T-helper 1 cell treated with Interleukin-12 subunit alpha and Interleukin-12 subunit beta and Interleukin-4 antibody, amounts not matched to agents 30 ng/mL and 1 ng/mL, for 36 hours (primary cell): Measurements from ENCODE around the gene ABCG4. TPM values are rescaled to one million over a fixed set of nuclear protein-coding genes. Genes with fewer than 3 reads are reported as not detected.
"Not testable (repeated sequence)": the region's sequence is repeated elsewhere in the genome, so short reads cannot be mapped to it uniquely, and the experiment has no call there.

Experiments used
- intact Hi-C: fragments of 100-400 bp; cut with micrococcal nuclease; formaldehyde crosslinking; loops from one replicate; pipeline ENCODE4 v1.15.1; 2024
- total RNA-seq: library from RNA; stranded (reverse); gene quantifications from 2 replicates; pipeline ENCODE4 v1.2.3, GENCODE V29; 2022

ABCG4 gene
- total RNA-seq, 1 donor from 2014 or later: not detected

DNA sequence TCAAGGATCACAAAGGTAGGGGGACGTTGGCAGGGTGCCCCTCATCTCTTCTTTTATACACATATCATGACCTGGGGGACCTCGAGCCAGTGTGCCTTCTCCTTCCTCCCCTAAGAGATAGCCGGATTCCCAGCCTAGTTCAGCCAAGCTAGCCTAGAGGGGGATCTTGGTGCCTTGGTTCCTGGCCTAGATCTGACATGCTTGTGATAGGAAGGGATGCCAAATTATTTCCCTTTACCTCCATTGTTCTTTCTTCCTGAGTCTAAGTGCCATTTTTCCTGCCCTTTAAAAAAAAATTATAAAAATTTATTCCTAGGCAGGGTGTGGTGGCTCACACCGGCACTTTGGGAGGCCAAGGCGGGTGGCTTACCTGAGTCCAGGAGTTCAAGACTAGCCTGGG lies 34.5 kb upstream of the ABCG4 start:
- intact Hi-C loops: no loop called here

DNA sequence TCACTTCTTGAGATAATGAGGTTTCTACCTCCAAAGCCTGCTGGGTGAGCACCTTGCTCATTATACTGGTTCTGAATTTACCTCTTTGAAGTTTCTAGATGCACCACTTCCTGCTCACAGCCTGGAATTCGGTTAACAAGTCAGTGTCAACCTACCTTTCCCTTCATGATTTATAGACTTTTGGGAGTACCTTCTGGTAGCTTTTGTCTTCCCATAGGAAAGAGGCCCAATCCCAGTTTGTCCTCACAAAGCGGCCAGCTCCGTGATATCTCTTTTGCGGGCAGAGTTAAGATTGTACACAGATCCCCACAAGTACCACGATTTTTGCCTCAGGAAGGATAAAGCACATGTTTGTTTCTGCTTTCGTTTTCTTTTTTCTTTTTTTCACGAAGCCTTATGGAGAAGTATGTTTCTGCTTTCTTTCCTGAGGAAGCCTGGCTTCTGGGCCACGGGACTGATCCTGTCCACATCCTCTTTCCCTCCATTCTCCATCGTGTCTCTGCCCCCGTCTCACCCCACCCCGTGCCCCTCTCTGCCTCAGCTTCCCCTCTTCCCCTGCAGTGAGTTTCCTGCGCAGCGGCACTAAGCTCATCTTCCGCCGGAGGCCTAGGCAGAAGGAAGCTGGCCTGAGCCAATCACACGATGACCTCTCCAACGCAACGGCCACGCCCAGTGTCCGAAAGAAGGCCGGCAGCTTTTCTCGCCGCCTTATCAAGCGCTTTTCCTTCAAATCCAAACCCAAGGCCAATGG lies 33.2 kb upstream of the ABCG4 start:
- intact Hi-C loops: loop anchor here (1.0 kb wide), 1 partner anchor 8 kb away; the partner anchor contains the start of gene C2CD2L

DNA sequence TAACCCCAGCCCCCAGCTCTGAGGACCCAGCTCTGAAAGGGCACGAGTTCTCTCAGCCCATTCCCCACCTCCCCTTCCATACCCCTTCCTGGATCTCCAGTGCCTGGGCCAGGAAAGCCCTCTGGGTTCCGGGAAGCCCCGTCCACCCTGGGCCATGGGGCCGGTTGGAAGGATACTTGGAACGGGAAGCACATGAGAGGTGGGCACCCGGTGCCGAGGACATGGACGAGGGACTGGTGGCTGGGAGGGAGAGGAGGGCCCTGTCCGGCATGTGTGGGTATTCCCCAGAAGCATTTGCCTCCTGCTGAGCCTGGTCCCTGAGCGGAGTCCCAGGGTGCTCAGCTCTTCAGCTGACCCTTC lies 32.6 kb upstream of the ABCG4 start:
- intact Hi-C loops: no loop called here

DNA sequence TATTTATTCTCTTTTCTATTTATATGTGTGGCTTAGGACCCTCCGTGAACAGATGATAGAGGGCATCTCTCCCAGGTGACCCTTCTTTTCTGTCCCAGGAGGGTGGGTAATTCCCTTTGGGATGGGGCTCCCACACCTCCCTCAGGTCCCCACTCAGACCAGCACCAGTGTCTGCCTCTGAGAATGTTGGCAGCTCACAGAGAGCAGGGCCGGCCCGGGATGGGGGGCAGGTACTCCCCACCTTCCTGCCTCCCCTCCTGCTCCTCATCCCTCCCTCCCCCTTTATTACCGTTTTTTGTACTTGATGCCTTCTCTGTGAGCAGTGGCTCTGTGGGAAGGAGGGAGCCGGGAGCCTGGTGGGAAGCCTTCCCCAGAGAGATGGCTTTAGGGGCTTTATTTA lies 32.3 kb upstream of the ABCG4 start:
- intact Hi-C loops: no loop called here

DNA sequence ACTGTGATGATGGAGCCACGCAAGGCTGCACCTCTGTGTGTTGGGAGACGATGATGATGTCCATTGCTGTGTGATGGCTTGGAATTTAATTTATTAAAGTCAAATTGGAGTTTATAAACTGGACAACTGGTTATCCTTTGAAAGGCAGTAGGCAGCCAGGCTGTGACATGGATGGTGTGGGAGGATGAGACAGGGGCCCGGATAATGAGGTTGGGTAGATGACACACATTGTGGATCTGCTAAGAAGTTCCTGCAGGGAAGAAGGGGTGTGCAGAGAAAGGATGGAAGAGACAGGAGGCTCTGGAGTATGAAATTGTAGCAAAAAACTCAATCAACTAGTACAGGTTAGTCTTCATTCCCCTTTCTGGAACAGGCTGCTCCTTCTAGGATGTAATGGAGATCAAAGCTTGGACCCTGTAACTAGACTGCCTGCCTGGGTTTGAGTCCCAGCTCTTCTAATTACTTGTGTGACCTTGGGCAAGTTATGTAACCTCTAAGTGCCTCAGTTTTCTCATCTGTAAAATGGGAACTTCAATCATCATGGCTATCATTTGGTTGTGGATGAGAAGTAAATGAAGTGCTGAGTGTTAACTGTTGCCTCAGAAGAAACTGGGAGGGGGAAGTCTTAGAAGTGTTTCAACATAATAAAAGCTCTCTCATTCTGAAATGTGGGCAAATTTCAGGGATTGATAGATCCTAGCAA lies 31.7 kb upstream of the ABCG4 start:
- intact Hi-C loops: no loop called here

DNA sequence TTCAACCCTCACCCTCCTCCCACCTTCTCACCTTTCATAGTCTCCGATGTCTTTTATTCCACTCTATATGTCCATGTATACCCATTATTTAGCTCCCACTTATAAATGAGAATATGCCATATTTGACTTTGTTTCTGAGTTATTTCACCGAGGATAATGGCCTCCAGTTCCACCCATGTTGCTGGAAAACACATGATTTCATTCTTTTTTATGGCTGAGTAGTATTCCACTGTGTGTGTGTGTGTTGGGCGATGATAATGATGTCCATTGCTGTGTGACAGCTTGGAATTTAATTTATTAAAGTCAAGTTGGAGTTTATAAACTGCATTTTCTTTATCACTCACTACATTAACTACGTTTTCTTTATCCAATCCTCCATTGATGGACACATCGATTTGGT lies 30.6 kb upstream of the ABCG4 start:
- intact Hi-C loops: no loop called here

DNA sequence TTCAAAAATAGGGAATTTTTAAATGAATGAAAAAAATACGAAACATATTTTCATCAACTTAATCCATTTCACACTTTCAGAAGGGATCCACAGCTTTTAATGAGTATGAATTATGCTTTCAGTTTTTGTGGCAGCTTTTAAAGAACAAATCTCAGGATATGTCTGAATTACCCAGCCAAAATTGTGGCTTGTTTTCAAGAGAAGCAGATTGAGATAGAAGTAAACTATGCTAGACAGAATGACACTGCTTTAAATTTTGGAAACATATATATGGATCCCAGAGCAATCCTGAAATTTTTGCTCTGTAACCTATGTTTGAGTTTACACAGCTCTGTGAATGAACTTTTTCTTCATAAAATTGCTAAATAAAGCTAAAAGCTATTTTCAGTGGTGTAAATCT lies 29.9 kb upstream of the ABCG4 start:
- intact Hi-C loops: no loop called here

DNA sequence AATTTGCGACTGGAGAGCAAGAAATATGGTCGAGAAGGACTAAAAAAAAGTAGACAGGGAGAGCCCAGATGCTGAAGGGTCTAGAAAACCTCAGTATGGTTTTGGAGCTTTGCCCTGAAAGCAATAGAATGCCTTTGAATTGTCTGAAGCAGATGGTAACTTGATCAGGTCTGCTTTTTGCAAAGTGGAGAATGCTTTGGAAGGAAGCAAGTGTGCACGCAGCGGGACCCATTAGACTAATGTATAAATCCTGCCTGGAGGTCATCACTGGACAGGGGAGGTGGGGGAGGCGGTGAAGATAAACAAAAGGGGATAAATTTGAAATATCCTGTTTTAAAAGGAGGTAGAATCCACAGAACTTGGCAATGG lies 28.2 kb upstream of the ABCG4 start:
- intact Hi-C loops: loop anchor here (1.0 to 10.0 kb wide), 15 partner anchors 13 to 1094 kb away; partner anchors contain the start of genes C2CD2L, CENATAC, HYOU1 and NLRX1

DNA sequence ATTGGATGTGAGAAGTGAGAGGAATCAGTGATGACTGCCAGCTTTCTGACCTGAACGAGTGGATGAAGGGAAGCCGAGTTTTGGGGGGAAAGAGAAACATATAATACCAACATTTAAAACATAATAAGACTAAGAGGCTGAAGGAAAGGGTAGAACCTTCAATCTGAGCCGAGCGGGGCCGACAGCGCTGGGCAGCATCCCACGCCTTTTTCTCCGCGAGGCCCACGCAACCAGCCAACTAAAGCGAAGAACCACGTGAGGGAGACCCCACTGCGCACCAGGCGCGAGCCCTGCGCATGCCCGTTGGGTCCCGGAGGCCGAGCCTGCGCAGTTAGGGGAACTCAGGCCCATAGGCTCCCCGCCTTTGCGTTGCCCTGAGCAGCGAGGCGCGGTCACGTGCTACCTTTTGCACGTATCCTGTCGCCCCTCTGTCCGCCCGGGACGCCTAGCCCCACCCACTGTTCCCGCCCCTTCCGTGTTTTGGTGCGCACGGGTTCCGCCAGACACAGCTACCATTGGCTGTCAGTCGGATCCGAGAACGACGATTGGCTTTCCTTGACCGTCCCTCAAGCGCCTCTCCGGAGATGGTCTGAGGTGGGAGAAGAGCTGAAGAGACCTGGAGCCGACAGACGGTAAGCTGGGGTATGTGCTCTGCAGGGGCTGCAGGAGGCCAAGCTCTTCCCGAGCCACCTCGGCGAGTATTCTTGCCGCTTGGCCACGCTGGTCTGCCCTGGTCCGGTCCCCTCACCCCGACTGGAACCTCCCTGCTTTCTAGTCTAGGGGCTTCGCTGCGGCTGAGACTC lies 27.6 kb upstream of the ABCG4 start, which contains the start of gene HINFP:
Gene HINFP, plus strand, starts transcription at position 573 of the 803 bp plus-strand sequence. CDS start 5,365 bp downstream, outside the sequence.
- intact Hi-C loops: loop anchor here (1.0 to 10.0 kb wide), 15 partner anchors 14 to 1094 kb away; partner anchors contain the start of genes C2CD2L, CENATAC, HYOU1 and NLRX1

DNA sequence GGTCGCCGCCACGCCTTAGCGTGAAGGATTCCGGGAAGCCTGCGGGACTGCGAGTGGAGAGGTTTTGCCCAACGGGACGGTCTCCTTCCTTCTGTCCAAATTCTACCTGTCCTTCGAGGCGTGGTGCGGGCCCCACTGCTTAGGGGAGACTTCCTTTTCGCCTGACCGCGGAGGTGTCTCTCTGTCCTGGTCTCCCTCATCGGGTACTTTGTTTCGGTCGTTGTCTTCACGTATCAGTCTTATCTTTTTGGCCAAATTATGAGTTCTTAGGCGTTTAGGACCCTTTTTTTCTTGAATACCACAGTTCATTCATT lies 27.1 kb upstream of the ABCG4 start:
- intact Hi-C loops: loop anchor here (1.0 to 10.0 kb wide), 15 partner anchors 14 to 1093 kb away; partner anchors contain the start of genes C2CD2L, CENATAC, HYOU1 and NLRX1

DNA sequence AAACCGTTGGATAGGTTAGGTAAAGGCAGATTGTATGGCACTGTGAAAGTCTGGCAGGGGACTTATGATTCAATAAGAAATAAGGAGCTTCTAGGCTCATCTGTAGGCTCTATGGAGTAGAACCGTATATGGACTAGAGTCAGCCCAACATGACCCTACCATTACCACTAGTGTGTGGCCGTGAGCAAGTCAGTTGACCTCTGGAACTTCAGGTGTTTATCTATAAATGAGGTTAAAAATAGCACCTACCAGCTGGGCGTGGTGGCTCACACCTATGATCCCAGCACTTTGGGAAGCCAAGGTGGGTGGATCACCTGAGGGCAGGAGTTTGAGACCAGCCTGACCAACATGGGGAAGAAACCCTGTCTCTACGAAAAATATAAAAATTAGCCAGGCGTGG lies 23.0 kb upstream of the ABCG4 start:
- intact Hi-C loops: loop anchor here (10.0 kb wide), 1 partner anchor 1089 kb away; the partner anchor contains the start of gene OAF

DNA sequence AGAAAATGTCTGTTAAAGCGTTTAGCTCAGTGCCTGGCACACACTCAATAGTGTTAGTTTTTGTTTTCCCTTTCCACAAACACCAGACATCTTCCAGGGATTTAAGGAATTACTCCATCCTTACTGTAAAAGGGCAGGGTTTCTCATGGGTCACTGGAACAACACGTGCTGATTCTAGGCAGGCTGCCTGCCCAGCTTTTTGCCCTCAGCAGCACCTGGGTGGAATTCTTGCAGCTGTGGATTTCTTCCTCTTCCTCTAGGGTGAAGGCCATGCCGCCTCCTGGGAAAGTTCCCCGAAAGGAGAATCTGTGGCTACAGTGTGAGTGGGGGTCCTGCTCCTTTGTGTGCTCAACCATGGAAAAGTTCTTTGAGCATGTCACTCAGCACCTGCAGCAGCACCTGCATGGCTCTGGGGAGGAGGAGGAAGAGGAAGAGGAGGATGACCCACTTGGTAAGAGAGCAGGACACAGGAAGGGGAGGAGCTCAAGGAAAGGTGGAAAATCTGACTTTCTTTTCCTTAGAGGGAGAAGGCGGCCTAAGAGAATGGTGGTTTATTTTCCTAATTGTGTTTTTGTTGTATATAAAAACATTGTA lies 22.1 kb upstream of the ABCG4 start:
- intact Hi-C loops: loop anchor here (10.0 kb wide), 1 partner anchor 1088 kb away; the partner anchor contains the start of gene OAF

DNA sequence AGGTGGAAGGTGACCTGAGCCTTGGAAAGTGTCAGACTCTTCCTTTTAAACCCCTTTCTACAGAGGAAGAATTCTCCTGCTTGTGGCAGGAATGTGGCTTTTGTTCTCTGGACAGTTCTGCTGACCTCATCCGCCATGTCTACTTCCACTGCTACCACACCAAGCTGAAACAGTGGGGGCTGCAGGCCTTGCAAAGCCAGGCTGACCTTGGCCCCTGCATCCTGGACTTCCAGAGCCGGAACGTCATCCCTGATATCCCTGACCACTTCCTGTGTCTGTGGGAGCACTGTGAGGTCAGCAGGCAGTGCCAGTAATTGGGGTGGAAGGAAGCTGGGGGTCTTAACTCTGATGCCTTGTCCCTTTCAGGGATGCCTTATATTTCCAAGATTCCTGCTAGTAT lies 18.2 kb upstream of the ABCG4 start:
- intact Hi-C loops: no loop called here

DNA sequence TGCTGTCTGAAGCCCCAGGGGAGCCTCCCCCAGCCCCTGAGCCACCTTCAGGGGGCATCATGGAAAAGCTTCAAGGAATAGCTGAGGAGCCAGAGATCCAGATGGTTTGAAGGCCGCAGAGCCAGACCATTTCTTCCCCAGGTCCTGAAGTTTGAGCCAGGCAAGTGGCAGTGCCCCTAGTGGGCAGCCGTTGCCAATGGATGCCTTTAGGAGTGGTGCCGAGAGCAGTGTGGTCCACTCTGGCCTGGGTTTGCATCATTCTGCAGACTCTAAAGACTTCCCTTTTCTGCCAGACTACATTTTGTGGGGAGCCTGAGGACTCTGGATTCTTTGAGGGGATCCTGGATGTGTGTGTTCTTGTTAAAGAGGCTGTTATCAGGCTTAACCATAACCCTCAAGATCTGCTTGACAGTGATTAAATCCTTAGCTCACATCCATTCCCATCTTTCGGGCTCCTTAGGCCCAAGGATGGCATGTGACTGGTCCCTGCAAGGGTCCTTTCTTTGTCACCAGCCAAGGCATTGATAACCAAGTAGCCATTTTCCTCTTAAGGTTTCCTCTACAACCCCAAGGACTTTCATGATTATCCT lies 14.4 kb upstream of the ABCG4 start:
- intact Hi-C loops: no loop called here

DNA sequence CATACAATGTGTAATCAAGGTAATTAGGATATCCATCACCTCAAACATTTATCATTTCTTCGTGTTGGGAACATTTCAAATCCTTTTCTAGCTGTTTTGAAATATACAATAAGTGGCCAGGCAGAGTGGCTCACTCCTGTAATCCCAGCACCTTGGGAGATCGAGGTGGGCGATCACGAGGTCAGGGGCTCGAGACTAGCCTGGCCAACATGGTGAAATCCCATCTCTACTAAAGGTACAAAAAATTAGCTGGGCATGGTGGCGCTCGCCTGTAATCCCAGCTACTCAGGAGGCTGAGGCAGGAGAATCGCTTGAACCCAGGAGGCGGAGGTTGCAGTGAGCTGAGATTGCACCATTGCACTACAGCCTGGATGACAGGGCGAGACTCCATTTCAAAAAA lies 9.6 kb upstream of the ABCG4 start:
- intact Hi-C loops: not testable (repeated sequence)

DNA sequence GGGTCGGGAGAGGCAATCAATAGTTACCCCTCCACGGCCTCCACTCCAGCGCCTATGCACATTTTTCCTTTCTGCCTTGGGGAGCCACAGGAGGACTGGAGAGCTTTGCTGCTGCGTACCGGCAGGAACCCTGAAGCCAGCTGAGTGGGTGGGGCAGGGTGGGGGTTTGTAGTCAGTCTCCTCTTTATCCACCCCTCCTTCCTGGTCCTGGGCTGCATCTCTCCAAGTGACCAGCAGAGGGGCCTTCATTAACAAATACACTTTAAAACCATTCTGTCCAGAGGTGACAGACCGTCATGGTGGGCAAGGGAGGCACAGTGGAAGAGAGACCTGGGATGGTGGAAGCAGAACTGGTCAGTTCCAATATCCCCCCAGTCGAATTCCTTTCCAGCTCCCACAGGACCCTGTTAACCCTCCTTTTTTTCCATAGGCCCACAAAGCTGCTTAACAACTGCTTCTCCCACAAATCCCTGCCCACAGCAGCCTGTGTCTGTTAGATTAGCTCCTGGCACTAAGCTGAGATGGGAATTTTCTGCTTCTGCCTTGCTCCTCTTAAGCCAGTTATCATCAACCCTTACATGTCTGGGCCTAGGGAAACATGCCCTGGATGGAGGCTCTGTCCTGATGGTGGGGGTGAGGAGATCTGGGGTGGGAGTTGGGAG lies 3.9 kb upstream of the ABCG4 start:
- intact Hi-C loops: loop anchor here (1.0 kb wide), 2 partner anchors 52 to 178 kb away; no protein-coding TSS in a partner anchor

DNA sequence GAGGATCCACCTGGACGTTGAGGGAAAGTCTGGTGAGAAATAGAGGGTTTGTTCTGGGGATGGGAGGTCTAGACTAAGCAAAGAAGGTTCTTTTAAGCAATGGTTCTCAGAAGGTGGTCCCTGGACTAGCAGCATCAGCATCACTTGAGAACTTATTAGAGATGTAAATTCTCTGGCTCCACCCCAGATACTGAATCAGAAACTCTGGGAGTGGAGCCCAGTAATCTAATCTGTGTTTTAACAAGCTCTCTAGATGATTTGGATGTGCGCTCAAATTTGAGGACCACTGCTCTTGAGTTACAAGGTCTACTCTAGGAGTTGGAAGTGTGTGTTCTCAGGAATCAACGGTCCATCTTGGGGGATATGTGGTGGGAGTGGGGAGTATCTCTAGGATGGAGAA lies 3.3 kb upstream of the ABCG4 start:
- intact Hi-C loops: loop anchor here (1.0 kb wide), 2 partner anchors 52 to 178 kb away; no protein-coding TSS in a partner anchor

DNA sequence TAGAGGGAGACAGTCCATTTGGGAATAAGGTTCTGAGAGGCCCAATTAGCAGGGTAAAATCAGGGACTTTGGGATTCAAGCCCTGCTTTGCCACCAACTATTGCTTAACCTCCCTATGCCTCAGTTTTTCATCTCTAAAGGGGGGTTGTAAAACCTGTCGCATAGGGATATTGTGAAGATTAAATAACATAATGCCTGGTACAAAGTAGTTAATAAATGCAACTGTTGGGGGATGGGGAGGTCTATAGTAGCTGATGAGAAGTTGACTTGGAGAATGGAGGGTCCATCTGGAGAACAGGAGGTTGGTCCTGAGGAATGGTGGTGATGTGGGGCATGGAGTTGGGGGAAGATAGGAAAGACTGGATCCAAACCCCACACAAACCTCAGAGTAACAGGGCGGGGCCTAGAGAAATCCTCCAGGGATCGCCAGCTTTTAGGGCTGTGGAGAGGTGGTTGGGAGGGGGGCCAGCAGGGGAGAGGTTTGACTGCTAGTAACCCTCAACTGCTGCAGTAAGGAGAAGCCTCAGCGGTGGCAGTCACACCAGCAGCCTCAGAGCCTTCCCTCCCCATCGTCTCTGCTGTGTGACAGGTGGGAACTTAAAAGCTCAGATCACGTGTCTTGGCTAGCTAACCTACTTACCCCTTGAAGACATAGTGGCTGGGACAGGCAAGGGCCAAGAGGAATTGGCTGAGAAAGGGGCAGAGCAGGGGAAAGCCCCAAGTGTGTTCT lies 1.1 kb upstream of the ABCG4 start:
- intact Hi-C loops: no loop called here

DNA sequence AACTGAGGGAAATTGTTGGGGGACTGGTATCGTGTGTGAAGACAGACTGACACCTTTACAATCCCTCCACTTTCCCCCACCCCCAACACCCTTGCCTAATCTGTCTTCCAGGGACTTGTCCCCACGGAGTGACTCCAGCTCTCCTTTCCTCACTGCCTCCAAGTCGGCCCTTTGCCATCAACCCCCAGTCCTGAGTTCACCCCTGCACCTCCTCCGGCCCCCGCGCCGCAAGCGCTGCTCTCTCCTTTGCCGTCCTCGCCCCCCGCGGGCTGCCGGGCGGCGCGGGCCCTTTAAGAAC lies 183 bp upstream of the ABCG4 start:
- intact Hi-C loops: loop anchor here (1.0 kb wide), 1 partner anchor 20 kb away; the partner anchor contains the start of gene NLRX1
